Adrenal gland (tissue), 12 donors: Measurements from ENCODE around the gene MAN1B1. TPM values are rescaled to one million over a fixed set of nuclear protein-coding genes. Genes with fewer than 3 reads are reported as not detected.

Source experiments
- DNase-seq, 7 donors: peaks; one replicate each; pipeline ENCODE4 v3.0.0-alpha.2; 2019 to 2020
- H3K27ac ChIP-seq, 5 donors: fragments of 200-600 bp; sonication (generic) in 4 of 5; 1 replicate in 3 of 5; 2 replicates in 2 of 5; pipeline versions ENCODE4 v1.5.1 to v1.8.0; 2016 to 2020; ENCODE audit warnings: mild to moderate bottlenecking in 1 of 5
- H3K27me3 ChIP-seq: fragments of 200-600 bp; 2 replicates; pipeline ENCODE4 v1.8.0; 2021
- H3K36me3 ChIP-seq, 2 donors: fragments of 200-600 bp; replicated peaks in 1 of 2; 1 replicate in 1 of 2; 2 replicates in 1 of 2; pipeline versions ENCODE4 v1.5.1 to v1.8.0; 2018 to 2022
- H3K4me1 ChIP-seq, 2 donors: fragments of 200-600 bp; replicated peaks in 1 of 2; 1 replicate in 1 of 2; 2 replicates in 1 of 2; pipeline versions ENCODE4 v1.5.1 to v1.8.0; 2018 to 2021
- H3K4me3 ChIP-seq, 4 donors: fragments of 200-600 bp; sonication (generic) in 3 of 4; one replicate each; pipeline ENCODE4 v1.5.1; 2016 to 2018
- H3K9me3 ChIP-seq, 3 donors: fragments of 200-600 bp; sonication (generic) in 1 of 3; replicated peaks in 1 of 3; 1 replicate in 2 of 3; 2 replicates in 1 of 3; pipeline versions ENCODE4 v1.5.1 to v1.8.0; 2016 to 2021
- CTCF ChIP-seq, 6 experiments: fragments of 450-650 bp in 4 of 6; fragments of 200-600 bp in 2 of 6; sonication (generic) in 1 of 6; IDR thresholded peaks; 1 replicate in 5 of 6; 2 replicates in 1 of 6; pipeline versions ENCODE4 v1.5.1 to v1.8.0; 2016 to 2021; ENCODE audit warnings: antibody characterized with exemption in 6 of 6, mild to moderate bottlenecking in 2 of 6, moderate library complexity in 1 of 6
- POLR2A ChIP-seq, 2 donors: fragments of 450-650 bp; IDR thresholded peaks; one replicate each; pipeline ENCODE4 v1.6.1; 2017; ENCODE audit warnings: antibody characterized with exemption in 2 of 2, mild to moderate bottlenecking in 2 of 2, moderate library complexity in 1 of 2
- WGBS, 4 donors: extraction: QIAGEN DNeasy Blood & Tissue Kit in 2 of 4; methylation state at CpG; one replicate each; pipeline versions ENCODE4 v1.1.5 to v1.1.7; 2013 to 2017; 5-methylcytosine and 5-hydroxymethylcytosine counted together
- intact Hi-C, 2 donors: fragments of 100-400 bp; cut with DNase I; formaldehyde crosslinking; loops; one replicate each; pipeline versions ENCODE4 v1.14.1 to v1.15.0; 2022 to 2023
- polyA plus RNA-seq, 3 donors: library from polyadenylated mRNA; stranded (reverse); fragments of 200-250 nt in 2 of 3; fragments of 350-450 nt in 1 of 3; fragmentation: Illumina TruSeq in 1 of 3; extraction: RNeasy Lipid Tissue Mini Kit (QIAGEN cat#74804) in 1 of 3; gene quantifications; one replicate each; pipeline ENCODE4 v1.2.3, GENCODE V29; 2013 to 2014
- total RNA-seq, 9 donors: library from RNA; depleted of rRNA in 4 of 9; stranded (reverse); fragments of >200 nt in 4 of 9; fragments of 120-200 nt in 1 of 9; fragmentation: NEBNext Ultra II Directional in 1 of 9; extraction: Animal tissue kit (Norgen Biotek cat#: 25700) in 1 of 9; gene quantifications; one replicate each; pipeline versions ENCODE4 v1.1.0 to v1.2.4, GENCODE V29; 2013 to 2023
- donor health status: healthy with polysubstance abuse.
- donor health status: Bipolar disorder and iron deficiency.
- donor health status: DM: yes; HTN: yes; CAD: no.
- donor health status: DM: no; HTN: no; CAD: no.
- donor health status: DM: no; HTN: no; CAD: no.
- donor health status: DM: yes; HTN: yes; CAD: no.

Gene MAN1B1
- total and polyA plus RNA-seq, 12 donors, result 44.4 to 138 (median 67.9) TPM

- H3K27me3 ChIP-seq, result no peaks in the 10 kb centered on the region
- intact Hi-C loops, result no loop called here
Observed at GRCh38 chr9:137110911-137111787, 24.4 kb downstream of the MAN1B1 start.

GRCh38 chr9:137111788-137112563 lies 25.2 kb downstream of the MAN1B1 start:
- WGBS, 4 donors, result 89 to 97% (median 92%) methylated on average over 6 to 35 of the region's 35 CpGs
- H3K4me3 ChIP-seq, result no peak overlapping the region
- H3K36me3 ChIP-seq, result peaks cover 0 to 55% of the 10 kb centered on the region in 2 donors
- H3K9me3 ChIP-seq, result no peaks in the 10 kb centered on the region
- intact Hi-C loops, result no loop called here
- no peaks in the 10 kb centered on the region for H3K27me3 ChIP-seq
- no peak for TF ChIP-seq POLR2A (IDR thresholded peaks at IDR 0.05)
- no peak for TF ChIP-seq CTCF (IDR thresholded peaks at IDR 0.05)
- H3K27ac ChIP-seq, result no peak overlapping the region
- H3K4me1 ChIP-seq, result peaks cover 5 to 11% of the 10 kb centered on the region in 2 donors
- DNase-seq, result no peak

More at GRCh38 chr9:137110911-137111787, 24.4 kb downstream of the MAN1B1 start:
- 86 to 89% (median 89%) methylated on average over 26 to 28 of the region's 28 CpGs for WGBS, 4 donors
- Histone ChIP-seq H3K27ac (no peak overlapping the region), H3K4me3 (no peak overlapping the region), H3K4me1 (peaks cover 5 to 11% of the 10 kb centered on the region in 2 donors), H3K9me3 (no peaks in the 10 kb centered on the region), H3K36me3 (peaks cover 0 to 63% of the 10 kb centered on the region in 2 donors)
- no peak for TF ChIP-seq CTCF (IDR thresholded peaks at IDR 0.05)
- no peak for TF ChIP-seq POLR2A (IDR thresholded peaks at IDR 0.05)
- DNase-seq, result no peak

GRCh38 chr9:137112564-137113384 lies 26.0 kb downstream of the MAN1B1 start:
- 94 to 99% (median 95%) methylated on average over 14 to 42 of the region's 42 CpGs for WGBS, 4 donors
- DNase-seq, result no peak
- intact Hi-C loops, result no loop called here
- H3K36me3 ChIP-seq, result peaks cover 0 to 47% of the 10 kb centered on the region in 2 donors
- no peak for TF ChIP-seq POLR2A (IDR thresholded peaks at IDR 0.05)
- TF ChIP-seq CTCF (IDR thresholded peaks at IDR 0.05), result no peak
- H3K9me3 ChIP-seq, result no peaks in the 10 kb centered on the region
- no peaks in the 10 kb centered on the region for H3K27me3 ChIP-seq
- H3K4me3 ChIP-seq, result no peak overlapping the region
- H3K4me1 ChIP-seq, result peaks cover 5 to 11% of the 10 kb centered on the region in 2 donors
- no peak overlapping the region for H3K27ac ChIP-seq
